Measurements from ENCODE around the gene PLAU. TPM values are rescaled to one million over a fixed set of nuclear protein-coding genes. Genes with fewer than 3 reads are reported as not detected.

Gene PLAU
- total RNA-seq, 4 donors from 2014 or later = 7.3 to 75.2 (median 31.9) TPM

DNA sequence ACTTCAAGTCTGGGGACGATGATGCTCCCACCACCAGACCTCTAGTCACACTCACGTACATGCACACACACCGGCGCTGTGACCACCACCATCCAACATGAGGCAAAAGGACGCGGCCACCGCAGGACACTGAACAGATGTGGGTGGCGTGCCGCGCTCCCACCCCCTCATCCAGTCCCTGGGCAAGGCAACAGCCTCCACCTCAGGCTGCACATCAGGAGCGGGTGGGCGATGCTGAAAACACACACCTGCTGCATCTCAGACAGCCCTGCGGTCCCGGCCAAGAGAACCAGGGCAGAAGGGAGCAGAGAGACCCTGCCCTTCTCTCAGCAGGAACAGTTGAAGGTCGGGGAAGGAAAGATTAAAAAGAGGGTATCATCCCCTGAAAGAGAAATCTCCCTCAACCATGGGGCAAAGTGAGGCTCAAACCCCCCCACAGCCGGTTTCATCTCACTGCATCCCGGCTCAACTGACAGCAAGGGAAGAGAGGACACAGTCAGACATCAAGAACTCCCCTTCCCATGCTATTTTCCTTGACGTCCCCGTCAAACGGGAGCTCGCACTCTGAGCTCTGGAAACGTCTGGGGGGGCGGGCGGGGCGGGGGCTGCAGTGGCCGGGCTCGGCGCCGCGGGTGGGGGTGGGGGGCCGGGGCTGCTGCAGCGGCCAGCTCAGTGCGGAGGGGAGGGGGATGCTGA is 37.6 kb upstream of the PLAU start:
- no peak for DNase-seq (ENCODE audit: low spot score)
- no peak for TF ChIP-seq CTCF (IDR thresholded peaks at IDR 0.05)
- no peak for ATAC-seq (ENCODE audit: low FRiP score)

DNA sequence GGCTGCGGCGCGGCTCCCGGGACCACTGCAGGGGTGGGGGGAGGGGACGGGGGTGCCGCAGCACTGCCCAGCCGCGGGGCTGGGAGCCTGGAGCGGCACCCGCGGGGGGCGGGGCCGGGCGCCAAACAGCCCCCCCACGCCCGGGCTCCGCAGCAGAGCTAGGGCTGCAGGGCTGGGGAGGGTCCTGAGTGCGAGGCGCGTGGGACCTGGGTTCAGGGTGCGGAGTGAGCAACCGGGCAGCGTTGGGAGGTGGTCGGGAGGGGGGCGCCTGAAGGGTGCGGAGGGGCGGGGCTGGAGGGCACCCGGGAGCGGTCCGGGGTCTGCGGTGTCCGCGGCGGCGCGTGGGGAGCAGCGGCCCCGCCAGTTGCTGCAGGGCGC is 37.1 kb upstream of the PLAU start:
- ATAC-seq (ENCODE audit: low FRiP score) = no peak
- no peak for TF ChIP-seq CTCF (IDR thresholded peaks at IDR 0.05)

DNA sequence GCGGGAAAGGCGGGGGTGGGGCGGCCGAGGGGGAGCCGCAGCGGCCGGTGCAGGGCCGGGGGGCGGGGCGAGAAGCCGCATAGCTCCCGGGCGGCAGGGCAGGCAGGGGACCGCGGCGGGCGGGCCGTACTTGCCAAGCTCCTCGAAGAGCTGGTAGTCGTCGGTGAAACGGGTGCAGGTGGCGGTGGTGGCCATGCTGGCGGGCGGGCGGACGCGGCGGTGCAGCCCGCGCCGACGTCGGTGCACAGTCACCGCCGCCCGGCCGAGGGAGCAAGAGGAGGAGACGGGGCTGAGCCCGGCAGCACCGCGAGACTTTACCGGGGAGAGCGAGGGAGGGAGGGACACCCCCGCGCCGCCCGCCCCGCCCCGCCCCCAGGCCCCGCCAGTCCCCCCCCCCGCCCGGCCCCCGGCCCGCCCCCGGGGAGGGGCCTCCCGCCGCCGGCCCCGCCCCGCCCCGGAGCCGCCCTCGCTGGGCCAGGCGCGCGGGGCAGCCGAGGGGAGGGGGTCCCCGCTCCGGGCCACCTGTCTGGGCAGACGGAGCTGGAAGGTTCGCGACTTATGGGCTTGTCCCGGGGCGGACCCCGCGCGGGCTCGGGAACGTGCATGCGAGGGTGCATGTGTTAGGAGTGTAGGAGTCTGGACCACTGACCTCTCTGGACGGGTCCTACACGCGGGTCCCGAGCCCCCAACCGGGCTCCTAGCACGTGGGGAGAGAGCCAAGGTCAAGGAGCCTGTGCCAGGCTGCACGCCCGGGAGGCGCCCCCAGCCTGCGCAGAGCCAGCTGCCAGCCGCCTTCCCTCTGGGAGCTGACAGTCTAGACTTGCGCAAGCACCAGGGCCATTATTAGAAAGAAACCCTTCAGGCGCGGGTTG is 36.4 kb upstream of the PLAU start, which contains the start of gene CAMK2G:
TSS of gene CAMK2G (minus strand) at position 289 of the 872 bp plus-strand sequence. CDS start at position 195, 94 bp downstream.
- DNase-seq (ENCODE audit: low spot score) = no peak
- TF ChIP-seq CTCF (IDR thresholded peaks at IDR 0.05) = no peak

More for the DNA sequence above, 37.1 kb upstream of the PLAU start:
- no peak for DNase-seq (ENCODE audit: low spot score)

DNA sequence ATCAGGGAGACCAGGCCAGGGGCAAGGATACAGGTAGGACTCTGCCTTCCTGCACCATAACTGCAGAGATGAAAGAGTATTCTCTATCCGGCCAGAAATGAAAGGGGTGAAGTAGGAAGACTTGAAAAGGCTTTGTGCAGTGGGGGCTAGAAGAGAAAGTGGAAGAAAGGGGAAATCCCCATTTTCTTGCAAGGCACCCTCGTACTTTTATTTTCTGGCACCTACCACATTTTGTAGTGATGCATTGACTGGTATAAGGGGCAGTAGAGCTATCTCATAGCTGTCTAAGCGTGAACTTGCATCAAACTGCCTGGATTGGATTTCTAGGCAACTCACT is 35.8 kb upstream of the PLAU start:
- no peak for DNase-seq (ENCODE audit: low spot score)
- TF ChIP-seq CTCF (IDR thresholded peaks at IDR 0.05) = no peak
- ATAC-seq (ENCODE audit: low FRiP score) = no peak

More for the DNA sequence above, 36.4 kb upstream of the PLAU start, which contains the start of gene CAMK2G:
- ATAC-seq (ENCODE audit: low FRiP score) = peak; percentile 84

DNA sequence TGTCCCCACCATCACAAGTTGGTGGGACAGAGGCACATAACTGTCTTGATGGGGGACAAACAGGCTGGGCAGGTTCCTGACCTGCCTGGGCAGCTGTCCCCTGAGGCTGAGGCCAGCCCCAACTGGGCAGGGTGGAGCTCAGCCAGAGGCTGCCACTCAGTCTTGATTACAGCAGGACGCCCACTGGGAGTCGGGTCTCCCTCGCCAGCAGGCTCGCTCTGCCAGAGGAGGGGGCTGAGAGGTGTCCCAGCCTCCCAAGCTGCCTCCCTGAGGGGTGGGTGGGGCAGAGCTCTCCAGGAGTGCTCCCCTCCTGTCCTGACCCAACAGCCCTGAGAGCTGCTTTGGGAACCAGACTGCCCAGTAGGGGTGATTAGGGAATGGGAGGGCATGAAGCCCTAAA is 34.8 kb upstream of the PLAU start:
- TF ChIP-seq CTCF (IDR thresholded peaks at IDR 0.05) = no peak
- ATAC-seq (ENCODE audit: low FRiP score) = no peak
- no peak for DNase-seq (ENCODE audit: low spot score)

DNA sequence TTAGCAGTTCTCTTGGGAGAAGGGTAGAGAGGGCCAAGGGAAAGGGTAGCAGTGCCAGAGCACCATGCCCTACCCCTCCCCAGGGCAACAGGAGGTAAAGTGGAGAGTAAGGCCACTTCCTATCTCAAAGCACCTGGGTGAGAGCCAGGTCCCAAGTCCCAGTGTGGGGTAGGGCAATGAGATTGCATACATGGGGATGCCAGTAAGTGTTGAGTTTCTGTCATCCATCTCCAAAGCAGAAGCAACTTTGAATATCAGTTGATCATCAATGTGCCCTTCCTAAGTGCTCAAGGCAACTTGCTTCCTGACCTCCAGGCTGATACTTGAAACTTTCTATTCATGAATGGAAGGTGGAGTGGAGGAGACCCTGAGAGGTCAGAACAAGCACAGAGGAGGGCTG is 34.4 kb upstream of the PLAU start:
- ATAC-seq (ENCODE audit: low FRiP score) = no peak
- DNase-seq (ENCODE audit: low spot score) = no peak
- TF ChIP-seq CTCF (IDR thresholded peaks at IDR 0.05) = no peak

Measured in omental fat pad (tissue), 4 donors.